ENCODE data around the gene DDX27. TPM values are rescaled to one million over a fixed set of nuclear protein-coding genes. Genes with fewer than 3 reads are reported as not detected.
"Not testable (repeated sequence)": the region's sequence is repeated elsewhere in the genome, so short reads cannot be mapped to it uniquely, and the experiment has no call there.

Gene DDX27
- total RNA-seq, 1 donor, result 34.0 TPM

- Histone ChIP-seq H4K20me1 (ENCODE audit: insufficient read depth, low read length) (no peaks in the 10 kb centered on the region), H3K27ac (ENCODE audit: low read depth, low read length) (no peak overlapping the region), H3K4me2 (ENCODE audit: insufficient read depth, low read length) (no peak overlapping the region), H3K36me3 (ENCODE audit: insufficient read depth, low read length) (no peaks in the 10 kb centered on the region), H3K27me3 (ENCODE audit: insufficient read depth, low read length) (no peaks in the 10 kb centered on the region), H3K9me3 (ENCODE audit: low read depth, low read length) (no peaks in the 10 kb centered on the region), H3K4me1 (ENCODE audit: insufficient read depth, low read length) (no peaks in the 10 kb centered on the region), H3K4me3 (ENCODE audit: insufficient read depth, low read length) (no peak overlapping the region), H3K79me2 (ENCODE audit: insufficient read depth, low read length) (peaks cover 4% of the 10 kb centered on the region), H2AFZ (ENCODE audit: low read length) (no peak overlapping the region)
- no peak for DNase-seq (ENCODE audit: insufficient read length, low spot score, missing footprints)
- TF ChIP-seq, protein P1, sequence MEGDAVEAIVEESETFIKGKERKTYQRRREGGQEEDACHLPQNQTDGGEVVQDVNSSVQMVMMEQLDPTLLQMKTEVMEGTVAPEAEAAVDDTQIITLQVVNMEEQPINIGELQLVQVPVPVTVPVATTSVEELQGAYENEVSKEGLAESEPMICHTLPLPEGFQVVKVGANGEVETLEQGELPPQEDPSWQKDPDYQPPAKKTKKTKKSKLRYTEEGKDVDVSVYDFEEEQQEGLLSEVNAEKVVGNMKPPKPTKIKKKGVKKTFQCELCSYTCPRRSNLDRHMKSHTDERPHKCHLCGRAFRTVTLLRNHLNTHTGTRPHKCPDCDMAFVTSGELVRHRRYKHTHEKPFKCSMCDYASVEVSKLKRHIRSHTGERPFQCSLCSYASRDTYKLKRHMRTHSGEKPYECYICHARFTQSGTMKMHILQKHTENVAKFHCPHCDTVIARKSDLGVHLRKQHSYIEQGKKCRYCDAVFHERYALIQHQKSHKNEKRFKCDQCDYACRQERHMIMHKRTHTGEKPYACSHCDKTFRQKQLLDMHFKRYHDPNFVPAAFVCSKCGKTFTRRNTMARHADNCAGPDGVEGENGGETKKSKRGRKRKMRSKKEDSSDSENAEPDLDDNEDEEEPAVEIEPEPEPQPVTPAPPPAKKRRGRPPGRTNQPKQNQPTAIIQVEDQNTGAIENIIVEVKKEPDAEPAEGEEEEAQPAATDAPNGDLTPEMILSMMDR (IDR thresholded peaks at IDR 0.05; ENCODE audit: extremely low read depth, low read depth, low read length), result no peak
Measured at GRCh38 chr20:49214571-49214970, 4.6 kb upstream of the DDX27 start.

DNA sequence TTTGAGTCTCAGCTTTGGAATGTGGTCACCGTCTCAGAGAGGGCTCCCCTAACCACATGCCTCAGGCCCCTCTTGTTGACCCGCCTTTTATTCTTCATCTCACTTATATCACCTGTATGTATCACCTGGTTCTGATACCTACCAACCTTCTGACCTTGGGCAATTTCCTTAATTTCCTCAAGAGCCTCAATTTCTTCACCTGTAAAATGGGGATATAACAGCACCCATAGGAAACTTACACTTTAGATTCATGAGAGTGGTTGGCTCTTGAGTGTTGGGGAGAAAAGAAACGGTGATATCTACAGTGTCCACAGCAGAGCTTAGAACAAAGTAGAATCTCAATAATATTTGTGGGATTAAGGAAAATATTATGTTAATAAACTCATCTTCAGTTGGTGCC is 4.0 kb upstream of the DDX27 start:
- Histone ChIP-seq H2AFZ (ENCODE audit: low read length) (no peak overlapping the region), H3K27me3 (ENCODE audit: insufficient read depth, low read length) (no peaks in the 10 kb centered on the region), H4K20me1 (ENCODE audit: insufficient read depth, low read length) (no peaks in the 10 kb centered on the region), H3K36me3 (ENCODE audit: insufficient read depth, low read length) (no peaks in the 10 kb centered on the region), H3K4me3 (ENCODE audit: insufficient read depth, low read length) (no peak overlapping the region), H3K9me3 (ENCODE audit: low read depth, low read length) (no peaks in the 10 kb centered on the region), H3K4me2 (ENCODE audit: insufficient read depth, low read length) (no peak overlapping the region), H3K79me2 (ENCODE audit: insufficient read depth, low read length) (peaks cover 10% of the 10 kb centered on the region), H3K27ac (ENCODE audit: low read depth, low read length) (no peak overlapping the region), H3K4me1 (ENCODE audit: insufficient read depth, low read length) (peaks cover 6% of the 10 kb centered on the region)
- TF ChIP-seq, protein P1 (IDR thresholded peaks at IDR 0.05; ENCODE audit: extremely low read depth, low read depth, low read length), result no peak
- no peak for DNase-seq (ENCODE audit: insufficient read length, low spot score, missing footprints)

DNA sequence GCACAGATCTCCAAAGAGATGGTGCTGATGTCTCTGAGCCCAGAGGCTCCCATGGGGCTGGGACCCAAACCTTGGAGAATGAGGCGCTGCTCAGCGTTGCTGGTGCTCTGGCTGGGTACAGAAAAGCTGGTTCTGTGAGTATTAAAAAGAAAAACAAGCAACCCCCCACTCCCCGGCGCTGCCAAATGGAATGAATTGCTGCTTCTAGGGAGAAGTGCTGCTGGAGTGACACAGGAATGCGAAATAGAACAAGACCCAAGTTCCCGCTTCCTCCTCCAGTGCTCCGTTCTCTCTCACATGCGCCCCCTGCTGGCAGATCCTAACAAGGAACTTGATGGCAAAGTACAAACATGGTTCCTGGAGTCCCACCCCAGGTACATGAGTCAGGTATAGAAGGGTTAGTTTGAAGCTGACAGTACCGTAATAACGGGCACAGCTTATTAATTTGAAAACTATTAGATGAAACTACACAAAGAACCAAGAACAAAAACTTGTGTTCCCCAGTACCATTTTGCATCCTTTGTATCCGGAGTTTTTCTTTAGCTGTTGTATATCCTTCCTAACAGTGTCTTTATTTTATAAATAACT is 2.1 kb upstream of the DDX27 start:
- peak overlapping the region; percentile 27 for H3K4me3 ChIP-seq (ENCODE audit: insufficient read depth, low read length)
- H4K20me1 ChIP-seq (ENCODE audit: insufficient read depth, low read length), result peaks cover 3% of the 10 kb centered on the region
- H3K79me2 ChIP-seq (ENCODE audit: insufficient read depth, low read length), result peaks cover 27% of the 10 kb centered on the region
- H3K36me3 ChIP-seq (ENCODE audit: insufficient read depth, low read length), result peaks cover 10% of the 10 kb centered on the region
- H2AFZ ChIP-seq (ENCODE audit: low read length), result peak overlapping the region; percentile 67
- no peaks in the 10 kb centered on the region for H3K9me3 ChIP-seq (ENCODE audit: low read depth, low read length)
- H3K4me2 ChIP-seq (ENCODE audit: insufficient read depth, low read length), result peak overlapping the region; percentile 63
- DNase-seq (ENCODE audit: insufficient read length, low spot score, missing footprints), result peak; percentile 87
- H3K4me1 ChIP-seq (ENCODE audit: insufficient read depth, low read length), result peaks cover 8% of the 10 kb centered on the region
- H3K27ac ChIP-seq (ENCODE audit: low read depth, low read length), result no peak overlapping the region
- TF ChIP-seq, protein P1 (IDR thresholded peaks at IDR 0.05; ENCODE audit: extremely low read depth, low read depth, low read length), result peak; percentile 94
- H3K27me3 ChIP-seq (ENCODE audit: insufficient read depth, low read length), result no peaks in the 10 kb centered on the region

- not testable (repeated sequence) for DNase-seq (ENCODE audit: insufficient read length, low spot score, missing footprints); H3K4me1 ChIP-seq (ENCODE audit: insufficient read depth, low read length)
Measured at GRCh38 chr20:49218739-49219090, 501 bp upstream of the DDX27 start.

More at GRCh38 chr20:49218739-49219090, 501 bp upstream of the DDX27 start:
- H3K27ac ChIP-seq (ENCODE audit: low read depth, low read length), result peak overlapping the region; percentile 87
- peak overlapping the region; percentile 56 for H2AFZ ChIP-seq (ENCODE audit: low read length)
- peaks cover 21% of the 10 kb centered on the region for H3K36me3 ChIP-seq (ENCODE audit: insufficient read depth, low read length)
- peak overlapping the region; percentile 77 for H3K4me3 ChIP-seq (ENCODE audit: insufficient read depth, low read length)
- H4K20me1 ChIP-seq (ENCODE audit: insufficient read depth, low read length); H3K9me3 ChIP-seq (ENCODE audit: low read depth, low read length); H3K27me3 ChIP-seq (ENCODE audit: insufficient read depth, low read length): not testable (repeated sequence)
- peak overlapping the region; percentile 96 for H3K4me2 ChIP-seq (ENCODE audit: insufficient read depth, low read length)
- H3K79me2 ChIP-seq (ENCODE audit: insufficient read depth, low read length), result peaks cover 27% of the 10 kb centered on the region

Data from osteoblast (primary cell).